ENCODE measurements around the gene PUSL1. TPM values are rescaled to one million over a fixed set of nuclear protein-coding genes. Genes with fewer than 3 reads are reported as not detected.

PUSL1 gene
- total RNA-seq, 1 experiment from 2014 or later: 38.0 TPM

- Histone ChIP-seq H4K5ac (ENCODE audit: insufficient read length, low read depth, low read length) (no peak overlapping the region), H3K4ac (ENCODE audit: low read depth, low read length) (no peak overlapping the region), H4K8ac (replicated peaks; ENCODE audit: insufficient read length, low read depth, low read length) (no peak overlapping the region), H2AFZ (ENCODE audit: low read length) (no peak overlapping the region), H2BK20ac (ENCODE audit: low read depth, low read length, poor library complexity, severe bottlenecking) (no peak overlapping the region), H2BK15ac (ENCODE audit: low read depth, low read length) (no peak overlapping the region), H3K27me3 (ENCODE audit: insufficient read depth, low read length) (no peaks in the 10 kb centered on the region), H2AK5ac (ENCODE audit: insufficient read length, low read length) (no peak overlapping the region), H3K9me3 (ENCODE audit: control insufficient read depth, low read depth, low read length) (no peaks in the 10 kb centered on the region), H3T11ph (ENCODE audit: low read length) (no peak overlapping the region), H3K27ac (ENCODE audit: insufficient read length, low read depth, low read length) (no peak overlapping the region), H3K9ac (ENCODE audit: extremely low read depth, insufficient read length, low read length) (no peak overlapping the region), H2BK12ac (ENCODE audit: insufficient read length, low read depth, low read length) (no peak overlapping the region), H3K79me1 (ENCODE audit: insufficient read depth, low read depth, low read length, poor library complexity, severe bottlenecking) (no peaks in the 10 kb centered on the region), H3K4me1 (ENCODE audit: insufficient read depth, low read length) (peaks cover 5% of the 10 kb centered on the region; the same call in 1 of the 2 replicates), H4K20me1 (ENCODE audit: control insufficient read depth, insufficient read depth, insufficient read length) (no peaks in the 10 kb centered on the region), H4K91ac (ENCODE audit: insufficient read length, low read depth, low read length) (no peak overlapping the region), H3K14ac (ENCODE audit: insufficient read depth, low read length) (no peak overlapping the region; the same call in 1 of the 2 replicates), H3K56ac (ENCODE audit: insufficient read length, low read depth, low read length) (no peak overlapping the region), H3K23ac (ENCODE audit: insufficient read length, low read depth, low read length) (no peak overlapping the region), H2BK5ac (ENCODE audit: insufficient read length, low read length) (no peak overlapping the region), H2BK120ac (ENCODE audit: low read depth, low read length, poor library complexity, severe bottlenecking) (no peak overlapping the region), H3K18ac (ENCODE audit: insufficient read length, low read depth, low read length) (no peak overlapping the region), H3K4me2 (ENCODE audit: insufficient read depth, insufficient read length, low read length) (no peak overlapping the region), H3K23me2 (ENCODE audit: insufficient read length, low read depth, low read length, poor library complexity, severe bottlenecking) (peaks cover 8% of the 10 kb centered on the region), H3K79me2 (ENCODE audit: insufficient read depth, low read length) (no peaks in the 10 kb centered on the region)
- H3K4me3 Mint-ChIP-seq: no peak overlapping the region
- DNase-seq: no peak
- TF ChIP-seq CTCF (conservative IDR thresholded peaks at IDR 0.05): no peak
- no peaks in the 10 kb centered on the region; a peak in 1 of 5 replicates for H3K9me3 Mint-ChIP-seq
- peaks cover 3% of the 10 kb centered on the region; the same call in 1 of the 2 replicates for H3K27me3 Mint-ChIP-seq (ENCODE audit: low read depth)
- WGBS (ENCODE audit: extremely low coverage, insufficient read length, low lambda C conversion rate): no CpG with 5 or more reads among the region's 31 CpGs
- H3K4me1 Mint-ChIP-seq: peaks cover 18 to 27% of the 10 kb centered on the region in 2 experiments
- H3K27ac Mint-ChIP-seq: no peak overlapping the region
- no peaks in the 10 kb centered on the region; a peak in 1 of 7 replicates for H3K36me3 Mint-ChIP-seq (ENCODE audit: insufficient read depth in 1 of 3, low read depth in 3 of 3)
These were observed 5.4 kb upstream of the PUSL1 start for GRCh38 chr1:1302951-1303509.

All from H9 (cell line).